Thyroid gland (tissue), 4 donors: ENCODE data around the gene FANCC. TPM values are rescaled to one million over a fixed set of nuclear protein-coding genes. Genes with fewer than 3 reads are reported as not detected.

ENCODE experiments used
- DNase-seq, 2 donors: peaks; one replicate each; pipeline ENCODE4 v3.0.0-alpha.2; 2019
- H3K27ac ChIP-seq, 3 donors: fragments of 200-600 bp; sonication (generic); 1 replicate in 2 of 3; 2 replicates in 1 of 3; pipeline ENCODE4 v1.5.1; 2016 to 2019; ENCODE audit warnings: mild to moderate bottlenecking in 1 of 3, moderate library complexity in 1 of 3
- H3K27me3 ChIP-seq: fragments of 200-600 bp; sonication (generic); one replicate; pipeline ENCODE4 v1.5.1; 2019
- H3K36me3 ChIP-seq, 2 donors: fragments of 200-600 bp; sonication (generic); one replicate each; pipeline ENCODE4 v1.5.1; 2016 to 2019
- H3K4me1 ChIP-seq, 2 donors: fragments of 200-600 bp; sonication (generic); one replicate each; pipeline ENCODE4 v1.5.1; 2017 to 2019
- H3K4me3 ChIP-seq, 3 donors: fragments of 200-600 bp; sonication (generic); replicated peaks in 1 of 3; 1 replicate in 2 of 3; 2 replicates in 1 of 3; pipeline ENCODE4 v1.5.1; 2016; ENCODE audit warnings: mild to moderate bottlenecking in 1 of 3
- H3K9me3 ChIP-seq: fragments of 200-600 bp; sonication (generic); one replicate; pipeline ENCODE4 v1.5.1; 2017
- CTCF ChIP-seq, 6 experiments: fragments of 200-600 bp in 3 of 6; fragments of 450-650 bp in 3 of 6; sonication (generic) in 3 of 6; IDR thresholded peaks; one replicate each; pipeline ENCODE4 v1.5.1; 2016 to 2019; ENCODE audit warnings: antibody characterized with exemption in 6 of 6, mild to moderate bottlenecking in 2 of 6, inconsistent platforms in 1 of 6, moderate library complexity in 1 of 6
- POLR2A ChIP-seq, 2 donors: fragments of 450-650 bp; IDR thresholded peaks; one replicate each; pipeline ENCODE4 v1.6.1; 2017; ENCODE audit warnings: antibody characterized with exemption in 2 of 2, mild to moderate bottlenecking in 2 of 2, moderate library complexity in 1 of 2
- WGBS, 2 donors: methylation state at CpG; one replicate each; pipeline ENCODE4 v1.1.5; 2017; 5-methylcytosine and 5-hydroxymethylcytosine counted together
- intact Hi-C: fragments of 100-400 bp; cut with DNase I; formaldehyde crosslinking; loops from one replicate; pipeline ENCODE4 v1.15.1; 2023
- total RNA-seq, 4 donors: library from RNA; depleted of rRNA; stranded (reverse); fragments of >200 nt; gene quantifications; one replicate each; pipeline ENCODE4 v1.2.3, GENCODE V29; 2016

Gene FANCC
- total RNA-seq, 4 donors from 2014 or later: 13.9 to 15.0 (median 14.2) TPM

GRCh38 chr9:95250462-95251221, 66.9 kb downstream of the FANCC start:
- Histone ChIP-seq H3K4me3 (no peak overlapping the region), H3K36me3 (no peaks in the 10 kb centered on the region), H3K27me3 (no peaks in the 10 kb centered on the region), H3K9me3 (no peaks in the 10 kb centered on the region), H3K4me1 (peaks cover 0 to 6% of the 10 kb centered on the region in 2 donors), H3K27ac (no peak overlapping the region)
- TF ChIP-seq CTCF (IDR thresholded peaks at IDR 0.05): no peak
- no peak for TF ChIP-seq POLR2A (IDR thresholded peaks at IDR 0.05)
- intact Hi-C loops: no loop called here
- WGBS, 2 donors: 61 to 66% methylated on average over 9 of the region's 9 CpGs
- DNase-seq: no peak

GRCh38 chr9:95249986-95250385, 67.5 kb downstream of the FANCC start:
- no peak for TF ChIP-seq CTCF (IDR thresholded peaks at IDR 0.05)
- no peak for TF ChIP-seq POLR2A (IDR thresholded peaks at IDR 0.05)
- DNase-seq: no peak
- H3K27ac ChIP-seq: no peak overlapping the region
- H3K4me3 ChIP-seq: no peak overlapping the region
- no peaks in the 10 kb centered on the region for H3K9me3 ChIP-seq
- WGBS, 2 donors: 46 to 66% methylated on average over 2 of the region's 2 CpGs
- peaks cover 0 to 3% of the 10 kb centered on the region in 2 donors for H3K4me1 ChIP-seq
- intact Hi-C loops: no loop called here
- no peaks in the 10 kb centered on the region for H3K27me3 ChIP-seq
- no peaks in the 10 kb centered on the region for H3K36me3 ChIP-seq

GRCh38 chr9:95246547-95246946, 71.0 kb downstream of the FANCC start:
- Histone ChIP-seq H3K27ac (no peak overlapping the region), H3K27me3 (no peaks in the 10 kb centered on the region), H3K9me3 (no peaks in the 10 kb centered on the region), H3K4me3 (no peak overlapping the region), H3K36me3 (no peaks in the 10 kb centered on the region), H3K4me1 (no peaks in the 10 kb centered on the region)
- DNase-seq: no peak
- intact Hi-C loops: no loop called here
- WGBS, 2 donors: 96 to 100% methylated on average over 1 of the region's 1 CpG
- no peak for TF ChIP-seq CTCF (IDR thresholded peaks at IDR 0.05)
- TF ChIP-seq POLR2A (IDR thresholded peaks at IDR 0.05): no peak

- H3K27me3 ChIP-seq: no peaks in the 10 kb centered on the region
- TF ChIP-seq CTCF (IDR thresholded peaks at IDR 0.05) (no peak), POLR2A (IDR thresholded peaks at IDR 0.05) (no peak)
- H3K9me3 ChIP-seq: no peaks in the 10 kb centered on the region
- no peaks in the 10 kb centered on the region for H3K36me3 ChIP-seq
- H3K4me1 ChIP-seq: no peaks in the 10 kb centered on the region
- DNase-seq: no peak
- no peak overlapping the region for H3K27ac ChIP-seq
- no peak overlapping the region for H3K4me3 ChIP-seq
- intact Hi-C loops: no loop called here
Measured at GRCh38 chr9:95242613-95243012, 74.9 kb downstream of the FANCC start.

GRCh38 chr9:95239071-95239470, 78.4 kb downstream of the FANCC start:
- H3K4me3 ChIP-seq: no peak overlapping the region
- no peak for TF ChIP-seq POLR2A (IDR thresholded peaks at IDR 0.05)
- TF ChIP-seq CTCF (IDR thresholded peaks at IDR 0.05): no peak
- H3K36me3 ChIP-seq: no peaks in the 10 kb centered on the region
- DNase-seq: no peak
- WGBS, 2 donors: 91 to 95% methylated on average over 5 of the region's 5 CpGs
- no peaks in the 10 kb centered on the region for H3K9me3 ChIP-seq
- no peaks in the 10 kb centered on the region for H3K4me1 ChIP-seq
- no peak overlapping the region for H3K27ac ChIP-seq
- intact Hi-C loops: no loop called here
- no peaks in the 10 kb centered on the region for H3K27me3 ChIP-seq
